ENCODE data around the gene GLCE.

Gene GLCE

DNA sequence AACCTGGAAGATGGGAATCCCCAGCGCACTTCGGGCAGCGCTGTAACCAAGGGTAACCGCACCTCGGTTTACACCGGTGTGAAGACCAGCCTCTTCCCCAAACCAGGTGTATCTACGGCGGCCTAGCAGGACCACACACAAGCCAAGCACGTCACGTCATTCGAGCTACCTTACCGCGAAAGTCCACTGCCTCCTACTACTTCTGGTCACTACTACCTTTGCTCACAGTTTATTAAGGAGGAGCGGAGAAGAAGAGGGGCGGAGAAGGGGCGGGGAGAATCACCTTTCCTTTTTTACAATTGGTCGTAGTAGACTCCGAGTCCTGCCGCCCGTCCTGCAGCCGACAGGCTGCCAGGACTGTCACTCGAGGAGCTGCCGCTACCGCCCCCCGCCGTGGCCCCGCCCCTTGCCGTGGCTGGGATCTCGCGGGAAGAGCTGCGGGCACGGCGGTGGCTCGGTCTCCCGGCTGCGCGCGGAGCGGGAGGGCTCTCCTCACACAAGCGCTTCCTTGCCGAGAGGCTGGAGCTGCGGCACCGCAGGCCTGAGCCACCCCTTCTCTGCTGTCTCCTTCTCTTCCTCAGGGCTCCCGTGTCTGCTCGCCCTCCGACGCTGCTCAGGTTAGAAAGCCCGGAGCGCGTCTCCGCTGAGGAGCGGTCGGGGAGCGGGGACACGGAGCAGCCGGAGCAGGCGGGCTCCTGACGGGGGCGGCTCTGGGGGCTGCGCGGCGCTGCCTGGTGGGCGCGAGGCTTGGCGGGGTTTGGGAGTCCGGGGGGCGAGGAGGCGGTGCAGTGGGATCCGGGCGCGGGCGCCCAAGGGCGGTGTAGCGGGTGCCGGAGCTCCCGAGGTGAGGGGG, at the start of gene GLCE:
Gene GLCE (plus strand): TSS at position 495 of the 853 bp plus-strand sequence. CDS start 95,172 bp downstream, outside the sequence.
- DNase-seq = peak; percentile 96

DNA sequence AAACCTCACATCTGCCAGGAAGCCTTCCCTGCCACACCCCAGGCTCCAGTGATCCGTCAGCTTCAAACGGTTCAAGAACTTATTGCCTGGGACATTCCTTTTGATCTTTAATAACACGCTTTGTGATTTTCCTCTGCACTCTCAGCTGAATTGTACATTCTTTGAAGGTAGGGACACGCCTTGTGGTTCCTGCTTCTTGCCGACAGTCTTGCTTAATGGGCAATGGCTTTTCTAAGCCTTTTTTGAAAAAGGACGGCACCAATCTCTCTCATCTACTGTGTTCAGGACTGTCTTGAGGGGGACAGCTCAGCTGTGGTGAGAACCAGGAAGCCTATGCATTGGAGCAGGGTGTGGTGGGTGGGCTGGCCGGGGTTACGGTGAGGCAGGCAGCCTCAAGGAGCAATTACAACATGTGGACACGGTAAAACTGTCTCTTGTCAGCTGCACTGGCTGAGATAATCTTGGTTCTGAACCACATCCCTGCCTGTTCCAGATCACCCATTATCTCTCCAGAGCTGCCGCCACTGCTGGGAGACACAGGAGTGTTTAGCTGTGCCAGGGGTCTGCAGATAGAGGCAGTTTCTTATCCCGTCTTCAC, 46.0 kb upstream of the GLCE start:
- DNase-seq = no peak

DNA sequence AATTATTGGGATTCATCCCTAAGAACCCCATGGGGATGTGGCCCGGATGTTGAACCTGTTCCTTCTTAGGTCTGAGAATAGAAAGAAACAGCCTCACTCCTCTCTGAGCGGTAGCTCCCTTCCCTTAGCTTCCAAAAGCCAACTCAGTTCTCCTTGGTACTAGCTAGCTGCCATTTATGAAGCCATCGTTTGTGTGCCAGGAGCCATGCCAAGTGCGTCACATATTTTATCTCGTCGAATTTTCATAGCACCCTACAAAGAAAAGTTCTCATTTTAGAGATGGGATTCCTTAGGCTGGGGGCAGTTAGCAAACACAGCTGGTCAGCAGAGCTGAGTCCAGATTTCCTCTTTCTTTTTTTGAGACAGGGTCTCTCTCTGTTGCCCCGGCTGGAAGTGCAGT, 45.4 kb upstream of the GLCE start:
- DNase-seq = no peak

DNA sequence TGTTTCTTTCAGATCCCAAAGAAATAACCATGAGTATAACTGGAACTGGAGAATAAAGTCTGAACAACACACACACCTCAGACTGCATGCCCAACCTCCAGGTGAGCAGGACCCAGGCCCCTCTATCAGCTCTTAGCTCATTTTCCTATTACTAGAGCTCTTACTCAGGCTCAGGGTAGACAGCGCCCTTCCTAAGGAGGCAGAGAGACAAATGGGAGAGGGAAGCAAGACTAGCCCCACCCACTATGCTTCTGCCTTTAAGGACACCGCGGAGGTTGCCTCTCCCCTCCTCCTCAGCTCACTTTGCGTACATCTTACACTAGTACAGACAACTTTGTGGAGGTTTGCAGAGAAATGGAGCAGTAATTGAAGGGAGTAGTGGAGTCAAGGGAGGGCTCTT, 44.0 kb upstream of the GLCE start:
- no peak for DNase-seq

DNA sequence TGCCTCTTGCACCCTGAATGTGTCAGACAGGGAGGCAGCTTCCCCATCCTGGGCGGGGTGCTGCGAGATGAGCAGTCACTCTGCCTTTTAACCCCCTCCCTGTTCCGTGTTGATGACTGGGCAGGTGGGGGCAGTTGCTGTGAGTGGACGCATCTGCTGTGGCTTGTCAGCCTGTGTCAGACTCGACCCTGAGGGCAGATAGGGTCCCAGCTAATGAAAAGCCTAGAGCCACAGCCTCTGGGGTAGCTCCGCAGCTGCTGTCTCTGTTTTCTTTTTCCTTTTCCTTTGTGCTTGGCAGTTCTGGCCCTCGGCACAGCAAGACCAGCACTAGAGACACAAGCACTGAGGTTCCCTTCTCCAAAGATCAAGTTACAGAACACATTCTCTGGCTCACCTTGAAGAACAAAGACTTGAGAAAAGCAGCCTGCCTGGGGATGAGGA, 43.0 kb upstream of the GLCE start:
- DNase-seq = no peak

DNA sequence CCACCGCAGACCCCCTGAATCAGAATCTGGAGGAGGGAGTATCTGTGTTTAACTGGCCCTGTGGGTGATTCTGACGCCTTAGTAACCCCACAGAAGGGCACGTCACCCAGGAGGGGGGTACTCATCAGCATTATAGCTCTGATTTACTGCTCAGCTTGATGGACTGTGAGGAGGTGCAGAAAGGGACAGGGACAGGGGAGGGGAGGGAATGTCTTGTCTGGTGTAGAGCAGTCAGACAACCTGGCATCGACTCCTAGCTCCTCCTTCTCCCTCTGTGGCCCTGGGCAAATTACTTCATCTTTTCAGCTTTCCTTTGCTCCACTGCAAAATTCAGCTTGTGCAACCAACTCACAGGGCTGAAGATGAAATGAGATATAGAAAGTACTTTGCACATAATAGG, 42.3 kb upstream of the GLCE start:
- no peak for DNase-seq

DNA sequence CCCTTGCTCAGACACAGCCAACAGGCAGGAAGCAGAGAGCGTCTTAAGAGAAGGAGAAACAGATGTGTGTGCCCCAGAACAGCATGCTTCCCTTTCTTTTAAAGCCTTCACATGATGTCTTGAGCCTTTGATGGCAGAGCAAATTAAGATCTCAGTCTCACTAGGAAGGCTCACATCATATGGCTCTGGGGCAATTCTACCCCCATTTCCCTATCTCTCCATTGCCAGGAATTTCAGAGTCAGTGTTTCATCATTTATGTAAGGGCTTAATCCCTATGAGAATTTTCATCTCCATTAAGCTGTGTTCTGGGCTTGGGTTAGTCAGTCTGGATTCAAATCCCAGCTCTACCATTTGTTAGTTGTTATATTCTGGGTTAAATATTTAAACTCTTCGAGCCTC, 41.4 kb upstream of the GLCE start:
- no peak for DNase-seq

DNA sequence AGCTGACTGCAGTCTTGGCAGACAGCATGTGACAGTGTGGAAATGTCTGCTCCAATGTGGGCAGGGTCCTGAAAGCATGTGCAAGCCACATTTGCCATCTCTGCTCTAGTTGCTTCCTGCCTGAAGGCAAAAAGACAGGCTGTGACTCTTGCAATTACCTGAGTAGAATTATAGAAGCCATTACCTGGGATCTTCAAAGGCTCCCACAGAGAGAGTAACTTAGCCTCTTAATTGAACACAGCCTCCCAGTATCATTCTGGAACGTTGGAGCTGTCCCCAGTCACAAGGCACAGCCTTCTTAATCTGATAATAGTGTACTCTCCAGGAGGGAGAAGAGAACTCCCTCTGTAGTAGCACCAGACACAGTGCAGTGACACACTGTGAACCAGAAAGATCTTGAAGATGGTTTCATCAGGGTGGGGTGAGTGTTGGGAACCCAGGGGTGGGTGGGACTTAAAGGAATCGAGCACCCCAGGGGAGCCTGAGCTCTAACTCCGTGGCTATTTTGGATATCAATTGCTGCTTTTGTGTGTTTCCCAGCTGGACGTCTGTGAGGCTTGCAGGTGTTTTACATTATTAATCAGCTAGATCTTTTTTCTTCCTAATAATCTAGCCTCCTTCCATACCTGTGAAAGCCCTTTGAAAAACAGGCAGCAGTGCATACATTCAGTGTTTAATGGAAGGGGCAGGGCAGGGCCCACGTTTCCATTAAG, 40.6 kb upstream of the GLCE start:
- no peak for DNase-seq

DNA sequence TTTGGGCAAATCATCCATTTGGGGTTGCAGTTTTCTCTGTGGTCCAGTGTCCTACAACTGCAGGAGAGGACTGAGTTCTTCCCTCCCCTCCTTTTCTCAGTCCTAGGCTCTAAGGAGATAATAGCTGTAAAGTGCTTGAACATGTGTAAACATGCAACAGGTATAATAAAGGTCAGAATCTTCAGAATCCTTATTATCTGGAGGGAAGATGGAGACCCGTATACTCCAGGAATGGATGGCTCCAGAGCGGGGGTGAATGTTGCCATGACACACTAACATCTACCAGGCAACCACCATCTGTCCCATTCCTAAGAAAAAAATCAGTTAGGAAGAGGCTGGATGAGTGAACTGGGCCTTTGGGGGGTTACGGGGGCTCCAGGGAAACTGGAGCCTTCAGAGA, 39.7 kb upstream of the GLCE start:
- no peak for DNase-seq

DNA sequence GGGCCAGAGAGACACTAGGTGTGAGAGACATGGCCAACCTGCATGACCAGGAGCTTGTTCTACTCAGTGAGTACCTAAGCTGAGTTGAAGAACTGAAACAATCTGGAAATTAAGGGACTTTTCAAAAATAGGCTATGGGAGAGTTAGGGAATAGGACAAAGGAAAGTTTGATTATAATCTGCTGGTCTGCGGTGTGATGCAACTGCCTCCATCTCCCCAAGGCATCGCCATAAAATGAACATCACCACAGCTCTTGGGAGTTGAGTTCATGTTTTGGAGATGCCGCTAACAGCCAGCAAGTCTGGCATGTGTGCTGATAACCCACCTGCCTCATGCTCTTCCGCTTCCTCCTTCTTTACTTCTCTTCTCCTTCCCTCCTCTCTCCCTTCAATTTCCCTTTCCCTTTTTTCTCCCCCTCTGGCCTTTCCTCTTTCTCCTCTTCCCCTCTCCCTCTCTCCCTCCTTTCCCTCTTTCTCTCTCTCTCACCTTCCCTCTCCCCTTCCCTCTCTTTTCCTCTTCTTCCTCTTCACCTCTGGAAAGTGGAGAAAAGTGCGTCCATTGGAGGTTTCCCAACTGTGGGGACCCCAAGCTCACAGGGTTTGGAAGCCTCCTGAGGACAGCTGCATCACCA, 39.1 kb upstream of the GLCE start:
- DNase-seq = no peak

DNA sequence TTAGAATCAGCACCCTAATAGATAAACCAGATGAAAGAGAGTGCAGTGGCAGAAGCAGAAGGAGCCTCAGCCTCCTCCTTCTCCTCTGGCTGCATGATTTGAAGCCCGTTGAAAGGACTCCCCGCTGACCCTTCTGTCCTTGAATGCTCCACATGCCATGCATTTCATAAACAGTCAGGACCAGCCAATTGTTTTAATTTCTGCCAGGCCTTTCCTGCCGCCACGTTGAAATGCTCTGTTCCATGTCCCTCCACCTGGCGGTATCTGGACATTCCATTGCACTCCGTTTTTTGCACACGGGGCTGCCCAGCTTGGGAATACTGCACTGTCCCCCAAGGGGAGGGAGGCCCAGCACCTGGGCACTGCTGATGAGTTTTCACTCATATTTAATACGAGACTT, 35.2 kb upstream of the GLCE start:
- no peak for DNase-seq

DNA sequence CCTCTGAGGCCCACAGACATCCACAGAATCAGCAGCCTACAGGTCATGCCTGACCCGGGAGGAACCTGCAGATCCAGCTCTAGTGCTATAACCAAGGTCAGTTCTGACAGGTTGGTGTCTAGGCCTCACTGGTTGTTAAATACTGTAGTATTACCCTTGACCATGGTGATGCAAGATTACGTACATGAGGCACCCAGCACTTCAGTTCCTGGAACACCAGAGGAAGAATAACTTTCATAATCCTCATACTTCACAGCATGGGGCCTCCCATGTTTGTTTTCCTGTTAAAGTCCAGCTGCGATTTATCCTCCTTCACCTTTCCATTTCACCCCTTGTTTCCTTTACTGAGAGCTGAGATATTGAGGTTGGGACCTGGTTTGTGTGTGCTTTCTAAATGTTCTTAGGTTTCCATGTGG, 34.4 kb upstream of the GLCE start:
- DNase-seq = no peak

DNA sequence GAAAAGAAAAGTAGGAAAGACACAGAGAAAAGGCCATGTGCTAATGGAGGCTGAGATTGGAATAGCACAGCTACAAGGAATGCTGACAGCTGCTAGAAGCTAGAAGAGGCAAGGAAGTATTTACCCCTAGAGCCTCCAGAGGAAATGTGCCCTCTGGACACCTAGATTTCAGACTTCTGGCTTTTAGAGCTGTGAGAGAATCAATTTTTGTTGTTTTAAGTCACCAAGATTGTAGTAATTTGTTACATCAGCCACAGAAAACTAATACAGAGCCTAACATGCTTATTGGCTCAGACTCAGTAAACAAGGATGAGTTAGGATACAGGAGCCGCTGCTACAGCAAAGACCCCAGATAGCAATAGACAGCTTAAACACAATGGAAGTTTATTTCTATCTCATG, 33.1 kb upstream of the GLCE start:
- no peak for DNase-seq

DNA sequence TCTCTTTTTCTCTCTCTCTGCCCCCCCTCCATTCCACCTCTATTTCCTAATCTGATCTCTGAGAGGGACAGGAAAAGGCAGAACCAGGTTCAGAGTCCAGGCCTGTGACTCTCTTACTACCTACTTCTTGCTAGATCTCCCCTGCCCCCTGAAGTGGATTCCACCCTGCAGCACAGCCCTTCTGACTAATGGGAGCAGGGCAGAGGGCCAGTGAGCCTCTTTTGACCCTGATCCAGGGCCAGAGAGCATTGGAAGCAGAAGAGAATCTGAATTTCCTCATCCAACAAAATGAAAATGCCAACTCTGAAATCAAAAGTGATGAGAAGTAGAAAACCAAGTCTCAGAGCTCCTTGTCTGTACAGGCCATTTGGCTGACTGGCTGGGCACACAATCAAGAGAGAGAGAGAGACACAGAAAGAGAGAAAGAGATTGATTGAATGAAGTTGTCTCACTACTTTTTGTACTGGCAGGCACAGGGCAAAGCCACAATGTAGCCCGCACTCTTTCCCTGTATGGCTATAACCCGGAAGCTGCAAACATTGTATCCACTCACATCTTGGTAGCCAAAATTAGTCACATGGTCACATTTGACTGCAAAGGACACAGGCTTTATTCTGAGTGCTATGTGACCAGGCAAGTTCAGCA, 31.6 kb upstream of the GLCE start:
- no peak for DNase-seq

DNA sequence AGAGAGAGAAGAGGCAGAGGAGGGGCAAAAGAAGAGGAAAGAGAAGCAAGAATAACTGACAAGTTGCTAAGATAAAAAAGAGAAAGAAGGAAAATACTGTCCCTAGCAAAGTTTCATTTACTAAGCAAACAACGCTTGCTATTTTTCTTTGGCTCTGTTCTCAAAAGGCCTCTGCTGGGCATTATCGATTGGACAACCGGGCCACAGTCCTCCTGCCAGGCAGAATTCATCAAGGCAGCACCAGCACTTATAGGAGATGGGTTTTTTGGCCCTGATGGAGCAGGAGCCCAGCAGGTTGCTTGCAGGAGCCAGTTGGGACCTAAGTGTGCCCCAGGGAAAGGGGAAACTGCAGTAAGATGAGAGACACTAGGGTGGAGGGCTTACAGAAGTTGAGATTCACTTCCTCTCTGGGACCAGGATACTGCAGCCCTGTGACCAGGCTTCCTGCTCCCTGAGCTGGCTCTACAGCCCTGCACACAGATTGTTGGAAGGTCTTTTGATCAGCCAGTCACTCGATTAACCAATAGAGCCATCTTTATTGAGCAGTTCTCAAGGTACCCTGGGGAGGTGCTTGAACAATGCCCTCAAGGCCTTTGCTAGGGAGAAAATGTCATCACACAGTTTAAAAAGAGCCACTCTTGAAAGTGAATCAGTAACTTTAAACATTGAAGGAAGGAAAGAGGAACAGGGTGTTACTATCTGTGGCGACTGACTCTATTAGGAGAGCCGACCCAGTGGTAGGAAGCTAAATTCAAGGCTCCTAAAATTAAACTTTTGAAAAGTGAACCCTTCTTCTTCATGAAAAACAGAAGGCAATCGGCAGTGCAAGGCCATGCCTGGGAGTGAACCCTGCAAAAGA, 28.8 kb upstream of the GLCE start:
- DNase-seq = no peak

DNA sequence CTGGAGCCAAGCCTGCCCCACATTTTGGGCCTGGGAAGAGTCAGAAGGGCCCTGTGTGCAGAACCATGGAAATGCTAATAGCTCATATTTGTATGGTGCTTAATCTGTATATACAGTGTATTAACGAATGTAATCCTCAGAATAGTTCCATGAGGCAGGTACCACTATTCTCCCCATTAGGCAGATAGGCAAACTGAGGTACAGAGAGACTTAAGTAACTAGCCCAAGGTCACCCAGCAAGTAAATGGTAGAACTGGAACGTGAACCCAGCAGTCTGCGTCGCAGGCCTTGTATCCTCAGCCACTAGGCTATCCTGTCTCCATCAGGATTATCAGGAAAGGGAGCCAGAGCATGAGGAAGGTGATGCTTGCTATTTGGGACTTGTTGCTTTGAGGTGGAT, 28.0 kb upstream of the GLCE start:
- DNase-seq = no peak

DNA sequence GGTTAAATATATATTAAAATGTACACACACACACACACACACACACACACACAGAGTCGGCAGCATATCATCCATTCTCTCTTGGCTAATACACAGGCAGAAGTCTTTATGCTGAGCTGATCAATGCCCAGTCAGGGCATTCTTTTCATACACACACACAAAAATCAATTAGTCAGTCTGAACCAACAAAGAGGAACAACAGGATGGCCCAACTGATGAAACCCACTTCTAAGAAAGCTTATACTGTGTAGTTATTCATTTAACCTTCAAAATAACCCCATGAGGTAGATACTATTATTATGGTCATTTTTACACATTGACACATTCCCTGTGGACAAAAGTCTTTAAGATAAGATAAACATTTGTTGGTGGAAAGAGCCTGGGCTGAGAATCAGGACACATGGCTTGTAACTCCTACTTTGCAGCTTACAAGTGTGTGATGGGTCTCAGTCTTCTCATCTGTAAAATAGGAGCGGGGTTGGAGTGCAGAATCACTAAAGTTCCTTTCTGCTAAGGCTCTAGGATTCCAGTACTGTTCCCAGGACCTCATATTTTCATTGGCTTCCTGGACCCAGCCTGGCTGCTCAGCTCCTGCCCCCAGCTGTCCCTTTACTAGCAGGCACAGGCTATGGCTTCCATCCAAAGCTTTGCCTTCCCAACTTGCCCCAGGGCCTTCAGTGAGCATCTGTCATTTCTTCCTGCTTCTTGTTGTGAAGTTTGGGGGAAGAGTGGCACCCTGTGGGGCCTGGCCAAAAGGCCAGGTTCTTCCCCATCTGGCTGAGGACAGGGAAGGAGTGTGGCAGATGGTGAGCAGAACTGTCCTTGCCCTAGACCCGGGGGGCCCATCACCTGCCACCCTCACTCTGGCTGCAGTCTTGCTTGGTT, 27.2 kb upstream of the GLCE start:
- no peak for DNase-seq

DNA sequence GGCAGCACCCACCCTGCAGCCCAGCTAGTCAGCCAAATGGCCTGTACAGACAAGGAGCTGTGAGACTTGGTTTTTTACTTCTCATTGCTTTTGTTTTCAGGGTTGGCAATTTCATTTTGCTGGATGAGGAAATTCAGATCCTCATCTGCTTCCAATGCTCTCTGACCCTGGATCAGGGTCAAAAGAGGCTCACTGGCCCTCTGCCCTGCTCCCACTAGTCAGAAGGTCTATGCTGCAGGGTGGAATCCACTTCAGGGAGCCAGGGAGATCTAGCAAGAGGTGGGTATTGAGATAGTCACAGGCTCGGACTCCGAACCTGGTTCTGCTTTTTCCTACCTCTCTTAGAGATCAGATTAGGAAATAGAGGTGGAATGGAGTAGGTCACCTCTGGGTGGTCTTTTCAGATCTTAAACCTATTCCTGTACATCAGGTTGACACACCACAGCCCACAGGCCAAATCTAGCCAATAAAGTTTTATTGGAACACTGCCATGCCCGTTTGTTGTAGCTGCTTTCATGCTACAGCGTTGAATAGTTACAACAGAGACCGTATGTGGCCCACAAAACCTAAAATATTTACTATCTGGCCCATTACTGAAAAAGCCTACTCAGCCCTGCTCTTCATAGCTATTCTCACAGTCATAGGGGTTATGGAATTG, 26.4 kb upstream of the GLCE start:
- DNase-seq = no peak

DNA sequence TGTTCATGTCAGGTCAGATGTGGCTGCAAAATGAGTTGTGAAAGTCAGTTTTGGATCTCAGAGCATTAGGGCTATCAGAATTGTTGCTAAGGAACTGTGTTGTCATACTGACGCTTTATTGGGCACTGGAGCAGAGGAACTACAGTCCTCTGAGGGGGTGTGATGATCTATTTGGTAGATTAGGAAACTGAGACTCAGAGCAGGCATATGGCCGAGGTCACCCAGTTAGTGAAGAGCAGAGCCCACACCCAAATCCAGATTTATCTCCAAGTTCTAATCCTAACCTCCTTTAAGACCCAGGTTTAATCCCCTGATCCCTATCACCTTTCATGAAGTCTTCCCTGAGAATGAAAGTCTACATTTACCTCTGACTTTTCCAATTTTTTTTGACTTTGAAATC, 25.6 kb upstream of the GLCE start:
- DNase-seq = no peak

DNA sequence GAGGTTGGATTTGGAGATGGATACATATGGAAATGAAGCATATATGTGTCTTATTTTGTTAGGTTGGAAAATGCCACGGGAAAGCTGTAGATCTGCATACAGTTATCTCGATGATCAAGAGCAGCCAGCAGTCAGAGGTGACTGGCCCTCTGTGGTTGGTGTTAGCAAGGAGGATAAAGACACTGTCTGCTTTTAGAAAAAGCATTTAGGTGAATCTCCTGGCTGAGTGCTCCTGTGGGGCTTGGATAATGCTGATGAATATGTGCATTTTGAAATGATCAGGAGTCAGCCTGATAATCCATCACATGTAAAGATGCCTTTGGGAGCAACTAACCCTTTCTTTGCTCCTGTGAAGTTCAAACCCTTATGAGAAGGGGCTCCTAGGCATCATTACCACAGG, 24.9 kb upstream of the GLCE start:
- no peak for DNase-seq
